GM18861 (cell line): ENCODE measurements around the gene SAMD8.
"Not testable (repeated sequence)": the region's sequence is repeated elsewhere in the genome, so short reads cannot be mapped to it uniquely, and the experiment has no call there.

Experiments used
- ATAC-seq: cut with Tn5 transposase; IDR thresholded peaks from one replicate; pipeline ENCODE4 v1.9.1; 2021; ENCODE audit not compliant: unreplicated experiment

Gene SAMD8

GRCh38 chr10:75137533-75138438, 26.3 kb downstream of the SAMD8 start:
- no peak for ATAC-seq

- ATAC-seq = no peak
Observed at GRCh38 chr10:75140246-75140645, 28.8 kb downstream of the SAMD8 start.

DNA sequence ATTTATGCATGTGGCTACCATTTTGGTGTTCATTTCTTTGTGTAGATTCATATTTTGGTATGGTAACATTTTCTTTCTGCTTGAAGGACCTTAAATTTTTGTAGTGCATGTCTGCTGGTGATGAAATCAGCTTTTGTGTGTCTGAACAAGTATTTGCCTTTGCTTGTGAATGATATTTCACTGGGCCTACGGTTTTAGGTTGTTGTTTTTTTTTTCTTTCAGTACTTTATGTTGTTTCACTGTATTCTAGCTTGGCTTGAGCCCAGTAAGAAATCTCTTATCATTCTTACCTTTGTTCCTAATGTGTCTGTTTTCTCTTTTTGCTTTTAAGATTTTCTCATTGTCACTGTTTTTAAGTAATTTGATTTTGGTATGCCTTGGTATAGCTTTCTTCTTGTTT, 31.9 kb downstream of the SAMD8 start:
- ATAC-seq = no peak

GRCh38 chr10:75145590-75145989, 34.1 kb downstream of the SAMD8 start:
- ATAC-seq = no peak

DNA sequence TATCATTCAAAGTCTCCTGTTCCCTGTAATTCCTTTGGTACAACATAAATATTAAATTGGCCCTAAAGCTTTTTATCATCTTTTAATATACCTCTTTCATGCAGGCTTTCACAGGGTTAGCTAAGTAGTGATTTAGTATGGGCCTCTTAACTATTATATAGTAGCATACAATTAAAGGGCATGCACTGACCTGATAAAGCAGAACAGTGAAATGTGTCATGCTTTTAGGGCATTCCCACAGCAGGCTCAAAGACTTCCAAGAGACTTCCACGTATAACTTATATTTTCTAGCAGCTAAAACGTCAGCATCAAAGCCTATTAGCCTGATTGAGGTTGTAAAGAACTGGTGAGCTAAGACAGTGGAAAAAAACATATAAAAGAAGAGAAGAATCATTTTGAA, 35.3 kb downstream of the SAMD8 start:
- no peak for ATAC-seq

DNA sequence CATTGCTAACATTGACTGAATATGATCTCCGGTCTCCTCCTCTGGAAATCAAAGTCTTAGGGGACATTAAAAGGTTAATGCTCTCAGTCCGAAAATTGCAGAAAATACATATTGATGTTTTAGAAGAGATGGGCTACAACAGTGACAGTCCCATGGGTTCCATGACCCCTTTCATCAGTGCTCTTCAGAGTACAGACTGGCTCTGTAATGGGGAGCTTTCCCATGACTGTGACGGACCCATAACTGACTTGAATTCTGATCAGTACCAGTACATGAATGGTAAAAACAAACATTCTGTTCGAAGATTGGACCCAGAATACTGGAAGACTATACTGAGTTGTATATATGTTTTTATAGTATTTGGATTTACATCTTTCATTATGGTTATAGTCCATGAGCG, 39.2 kb downstream of the SAMD8 start:
- ATAC-seq = no peak

GRCh38 chr10:75159519-75159918, 48.1 kb downstream of the SAMD8 start:
- no peak for ATAC-seq

DNA sequence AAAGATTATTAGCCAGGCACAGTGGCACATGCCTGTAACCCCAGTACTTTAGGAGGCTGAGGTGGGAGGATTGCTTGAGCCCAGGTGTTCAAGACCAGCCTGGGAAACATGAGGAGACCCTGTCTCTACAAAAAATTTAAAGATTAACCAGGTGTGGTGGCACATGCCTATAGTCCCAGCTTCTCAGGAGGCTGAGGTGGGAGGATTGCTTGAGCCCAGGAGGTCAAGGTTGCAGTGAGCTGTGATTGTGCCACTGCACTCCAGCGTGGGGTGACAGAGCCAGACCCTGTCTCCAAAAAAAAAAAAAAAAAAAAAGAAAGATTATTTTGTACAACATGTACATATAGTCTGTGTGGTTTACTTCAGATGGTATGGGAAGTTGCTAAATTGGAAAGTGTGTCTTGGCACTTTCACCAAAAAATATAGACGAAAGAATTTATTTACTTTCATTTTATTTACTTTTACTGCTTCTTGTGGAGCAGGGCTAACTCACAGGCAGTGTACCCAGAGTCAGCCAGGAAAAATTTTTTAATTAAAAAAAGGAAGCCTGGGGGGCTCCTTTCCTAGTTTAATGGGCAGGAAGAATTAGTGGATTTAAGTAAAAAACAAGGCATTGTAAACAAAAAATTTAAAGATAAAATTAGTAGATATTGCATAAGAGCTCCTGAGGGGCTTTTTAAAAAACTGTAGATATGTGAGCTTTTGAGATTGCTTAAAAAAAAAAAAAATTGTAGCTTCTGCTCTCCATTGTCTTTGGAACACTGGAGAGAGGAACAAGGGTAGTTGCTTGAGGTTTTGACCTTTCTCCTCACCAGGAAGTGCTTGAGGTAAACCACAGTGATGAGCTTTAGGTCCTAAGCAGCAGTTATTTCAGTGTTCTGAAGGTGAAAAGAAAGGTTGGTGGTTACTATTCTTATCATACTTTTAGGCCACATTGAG, 54.5 kb downstream of the SAMD8 start:
- peak; percentile 91 for ATAC-seq

DNA sequence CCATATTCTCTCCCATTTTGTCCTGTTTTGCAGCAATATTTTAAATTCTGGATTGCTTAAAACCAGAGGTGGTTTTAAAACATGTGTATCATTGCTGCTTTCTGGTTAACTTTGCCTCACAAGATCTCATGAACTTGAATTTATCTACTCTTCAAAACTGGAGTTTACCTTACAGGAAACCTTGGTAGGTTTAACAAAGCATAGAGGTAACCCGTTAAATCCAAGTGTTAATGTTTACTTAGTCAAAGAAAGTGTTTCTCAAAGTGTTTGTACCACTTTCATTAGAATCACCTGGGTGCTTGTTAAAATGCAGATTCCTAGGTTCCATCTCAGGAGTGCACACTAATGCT, 55.1 kb downstream of the SAMD8 start:
- peak; percentile 31 for ATAC-seq

DNA sequence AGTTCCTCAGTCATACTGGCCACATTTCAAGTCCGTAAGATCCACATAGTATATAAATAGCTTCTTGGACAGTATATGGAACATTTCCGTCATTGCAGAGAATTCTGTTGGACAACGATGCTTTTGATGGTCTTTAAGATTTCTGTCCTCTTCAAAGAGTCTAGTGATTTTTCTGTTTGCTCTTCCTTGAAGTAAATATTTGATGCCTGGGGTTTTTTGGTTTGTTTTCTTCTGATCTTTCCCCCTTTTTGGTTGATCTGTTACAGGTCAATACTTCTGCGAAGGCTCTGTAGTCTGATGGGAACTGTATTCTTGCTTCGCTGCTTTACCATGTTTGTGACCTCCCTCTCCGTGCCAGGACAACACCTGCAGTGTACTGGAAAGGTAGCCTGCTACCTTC, 56.8 kb downstream of the SAMD8 start:
- ATAC-seq = no peak

DNA sequence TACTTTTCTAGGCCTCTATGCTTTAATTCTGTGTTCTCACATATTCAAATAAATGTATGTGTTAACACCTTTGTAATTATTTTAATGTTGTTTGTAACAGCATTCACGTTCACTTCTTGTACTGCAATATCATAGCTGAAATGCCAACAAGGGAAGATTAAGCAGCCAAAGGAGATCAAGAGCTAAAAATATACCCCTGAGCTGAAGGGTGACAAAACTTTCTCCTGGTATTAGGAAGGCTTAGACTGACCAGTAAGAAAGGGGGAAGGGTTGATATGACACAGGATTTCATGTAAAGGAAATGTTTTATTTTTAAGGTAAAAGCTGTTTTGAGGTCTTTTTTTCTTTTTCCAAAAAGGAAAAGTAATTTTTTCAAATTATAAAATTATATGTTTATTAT, 58.8 kb downstream of the SAMD8 start:
- ATAC-seq = no peak

- no peak for ATAC-seq
Observed at GRCh38 chr10:75175046-75175445, 63.6 kb downstream of the SAMD8 start.

- ATAC-seq = no peak
Observed at GRCh38 chr10:75176046-75176445, 64.6 kb downstream of the SAMD8 start.

DNA sequence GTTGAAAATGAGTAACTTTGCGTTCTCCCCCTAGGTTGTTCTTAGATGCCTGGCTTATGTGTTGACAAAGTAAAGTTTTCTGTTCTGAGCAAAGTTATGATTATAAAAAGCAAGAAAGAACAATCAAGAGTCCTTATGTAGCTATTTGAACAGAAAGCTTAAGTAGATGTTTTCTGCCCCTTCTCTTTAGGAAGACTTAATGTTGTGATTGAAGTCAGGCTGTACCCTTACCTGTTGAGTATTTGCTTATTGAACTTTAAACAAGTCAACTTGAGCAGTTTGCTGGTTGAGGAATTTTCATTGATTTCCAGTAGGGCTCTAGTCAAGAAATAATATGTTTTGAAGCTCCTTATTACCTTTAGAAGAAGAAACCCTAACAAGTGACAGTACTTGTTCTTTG, 65.3 kb downstream of the SAMD8 start:
- ATAC-seq = no peak

DNA sequence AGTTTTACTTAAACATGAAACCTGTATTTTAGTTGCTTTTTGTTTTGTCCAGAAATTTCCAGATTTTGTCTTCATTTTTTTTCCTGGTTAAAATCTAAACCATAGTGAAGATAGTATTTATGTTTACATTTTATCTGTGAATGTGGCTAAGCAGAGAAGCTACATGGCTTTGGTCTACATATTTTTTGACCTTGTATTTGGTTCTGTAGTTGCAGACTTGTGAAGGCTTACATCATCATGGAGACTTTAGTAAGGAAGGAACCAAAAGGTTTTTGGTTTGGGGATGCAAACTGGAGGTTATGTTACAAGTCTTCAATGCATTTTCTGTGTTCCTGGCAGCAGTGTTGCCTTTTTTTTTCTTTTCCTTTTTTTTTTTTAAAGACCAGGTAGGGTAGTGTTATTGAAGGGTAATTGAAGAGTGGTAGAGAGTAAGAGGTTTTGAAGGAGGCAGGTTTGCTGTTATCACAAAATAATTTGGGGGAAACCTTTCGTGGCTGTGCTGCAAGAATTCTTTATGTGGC, 68.3 kb downstream of the SAMD8 start:
- ATAC-seq = no peak

- ATAC-seq = no peak
Observed at GRCh38 chr10:75180592-75180991, 69.1 kb downstream of the SAMD8 start.

DNA sequence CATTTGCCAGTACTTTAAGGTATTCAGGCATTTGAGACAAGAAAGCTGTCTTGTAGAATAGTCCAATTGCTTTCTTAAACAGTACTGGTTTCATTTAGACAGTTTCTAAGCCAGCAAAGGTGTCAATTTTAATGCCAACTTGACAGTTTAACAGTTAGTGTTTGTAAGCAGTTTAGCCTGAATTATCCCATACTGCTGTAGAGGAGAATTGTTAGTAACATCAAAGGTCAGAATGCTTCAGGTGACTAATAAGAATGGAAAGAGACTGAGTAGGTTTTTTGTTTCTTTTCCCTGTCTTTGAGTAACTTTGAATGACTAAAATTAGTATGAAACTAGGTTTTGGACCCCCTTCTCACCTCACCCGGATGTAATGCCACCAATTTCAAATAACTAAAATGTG, 69.6 kb downstream of the SAMD8 start:
- no peak for ATAC-seq

GRCh38 chr10:75186310-75186709, 74.9 kb downstream of the SAMD8 start:
- ATAC-seq = no peak

DNA sequence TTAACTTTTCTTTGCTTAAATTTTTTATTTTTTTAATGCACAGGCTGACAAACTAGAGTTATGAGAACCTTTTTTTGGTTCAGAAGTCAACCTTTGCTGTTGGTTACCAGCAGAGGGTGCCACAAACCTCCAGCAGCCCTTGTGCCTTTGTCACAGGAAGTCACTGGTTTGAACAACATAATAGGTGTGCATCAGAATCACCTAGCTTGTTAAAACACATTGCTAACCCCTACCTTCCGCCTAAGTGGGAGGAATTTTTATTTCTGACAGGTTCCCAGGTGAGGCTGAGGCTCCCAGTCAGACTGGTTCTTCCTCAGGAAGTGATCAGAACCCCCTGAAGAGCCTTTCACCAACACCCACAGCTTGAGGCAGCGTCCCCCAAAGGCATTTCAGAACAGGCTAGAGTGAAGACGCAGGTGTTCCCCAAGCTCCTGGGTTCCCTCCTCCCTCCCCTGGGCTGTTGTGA, 76.5 kb downstream of the SAMD8 start:
- ATAC-seq = peak; percentile 56

DNA sequence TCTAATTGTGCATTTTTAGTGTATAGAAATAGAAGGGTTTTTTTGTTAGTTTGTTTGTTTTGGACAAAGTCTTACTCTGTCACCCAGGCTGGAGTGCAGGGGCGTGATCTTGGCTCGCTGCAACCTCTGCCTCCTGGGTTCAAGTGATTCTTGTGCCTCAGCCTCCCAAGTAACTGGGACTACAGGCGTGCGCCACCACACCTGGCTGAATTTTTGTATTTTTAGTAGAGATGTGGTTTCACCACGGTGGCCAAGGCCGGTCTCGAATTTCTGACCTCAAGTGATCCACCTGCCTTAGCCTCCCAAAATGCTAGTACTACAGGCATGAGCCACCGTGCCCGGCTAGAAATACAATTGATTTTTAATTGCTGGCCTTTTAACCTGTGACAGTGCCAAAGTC, 77.1 kb downstream of the SAMD8 start:
- ATAC-seq = not testable (repeated sequence)

GRCh38 chr10:75189266-75190096, 78.0 kb downstream of the SAMD8 start:
- ATAC-seq = no peak
